HepG2 (cell line): Measurements from ENCODE around the gene MISP3. TPM values are rescaled to one million over a fixed set of nuclear protein-coding genes. Genes with fewer than 3 reads are reported as not detected.

Source experiments
- PAWR ChIP-seq: sonication (generic); formaldehyde crosslinking; IDR thresholded peaks from 2 replicates; pipeline ENCODE4 v1.4.0; 2020; ENCODE audit warnings: missing genetic modification reagents, mild to moderate bottlenecking, borderline replicate concordance
- ZBTB33 ChIP-seq: sonication (generic); formaldehyde crosslinking; IDR thresholded peaks from 2 replicates; pipeline ENCODE4 v1.4.0; 2020; ENCODE audit warnings: missing genetic modification reagents
- ZNF496 ChIP-seq: sonication (generic); formaldehyde crosslinking; IDR thresholded peaks from 2 replicates; pipeline ENCODE4 v1.8.1; 2023; ENCODE audit warnings: mild to moderate bottlenecking, moderate library complexity, missing genetic modification reagents; ENCODE audit not compliant: insufficient replicate concordance
- polyA plus RNA-seq, 8 experiments: library from polyadenylated mRNA; depleted of rRNA in 3 of 8; stranded (reverse) in 7 of 8; unstranded in 1 of 8; fragments of >200 nt; fragmentation: Illumina TruSeq in 4 of 8; extraction: Trizol in 4 of 8; gene quantifications; 2 replicates each; pipeline versions ENCODE4 v1.2.1 to v1.2.3, GENCODE V29; 2011 to 2016; ENCODE audit warnings: low read depth in 4 of 8, missing spikeins in 1 of 8, mixed read lengths in 1 of 8; ENCODE audit not compliant: insufficient read depth in 1 of 8
- total RNA-seq, 5 experiments: library from RNA; depleted of rRNA; stranded (reverse); fragments of >200 nt; fragmentation: Illumina TruSeq; extraction: Trizol; gene quantifications; 2 replicates each; pipeline ENCODE4 v1.2.3, GENCODE V29; 2016; ENCODE audit warnings: low read depth in 1 of 5
- TF ChIP-seq, protein P1 (sequence below): sonication (generic); formaldehyde crosslinking; IDR thresholded peaks from 2 replicates; pipeline ENCODE4 v1.4.0; 2020; ENCODE audit warnings: missing genetic modification reagents
- TF ChIP-seq, protein P2 (sequence below): sonication (generic); formaldehyde crosslinking; IDR thresholded peaks from 2 replicates; pipeline ENCODE4 v1.4.0; 2020; ENCODE audit warnings: missing genetic modification reagents, borderline replicate concordance

MISP3 gene
- total and polyA plus RNA-seq, 2 of the 13 experiments (the other 11 are each of a cell fraction or from before 2014, with no cell fraction given) = 2.5 to 5.4 TPM

- TF ChIP-seq PAWR (CRISPR knock-in tag) (no peak), ZNF496 (CRISPR knock-in tag) (no peak), ZBTB33 (CRISPR knock-in tag) (no peak)
- TF ChIP-seq, protein P1, sequence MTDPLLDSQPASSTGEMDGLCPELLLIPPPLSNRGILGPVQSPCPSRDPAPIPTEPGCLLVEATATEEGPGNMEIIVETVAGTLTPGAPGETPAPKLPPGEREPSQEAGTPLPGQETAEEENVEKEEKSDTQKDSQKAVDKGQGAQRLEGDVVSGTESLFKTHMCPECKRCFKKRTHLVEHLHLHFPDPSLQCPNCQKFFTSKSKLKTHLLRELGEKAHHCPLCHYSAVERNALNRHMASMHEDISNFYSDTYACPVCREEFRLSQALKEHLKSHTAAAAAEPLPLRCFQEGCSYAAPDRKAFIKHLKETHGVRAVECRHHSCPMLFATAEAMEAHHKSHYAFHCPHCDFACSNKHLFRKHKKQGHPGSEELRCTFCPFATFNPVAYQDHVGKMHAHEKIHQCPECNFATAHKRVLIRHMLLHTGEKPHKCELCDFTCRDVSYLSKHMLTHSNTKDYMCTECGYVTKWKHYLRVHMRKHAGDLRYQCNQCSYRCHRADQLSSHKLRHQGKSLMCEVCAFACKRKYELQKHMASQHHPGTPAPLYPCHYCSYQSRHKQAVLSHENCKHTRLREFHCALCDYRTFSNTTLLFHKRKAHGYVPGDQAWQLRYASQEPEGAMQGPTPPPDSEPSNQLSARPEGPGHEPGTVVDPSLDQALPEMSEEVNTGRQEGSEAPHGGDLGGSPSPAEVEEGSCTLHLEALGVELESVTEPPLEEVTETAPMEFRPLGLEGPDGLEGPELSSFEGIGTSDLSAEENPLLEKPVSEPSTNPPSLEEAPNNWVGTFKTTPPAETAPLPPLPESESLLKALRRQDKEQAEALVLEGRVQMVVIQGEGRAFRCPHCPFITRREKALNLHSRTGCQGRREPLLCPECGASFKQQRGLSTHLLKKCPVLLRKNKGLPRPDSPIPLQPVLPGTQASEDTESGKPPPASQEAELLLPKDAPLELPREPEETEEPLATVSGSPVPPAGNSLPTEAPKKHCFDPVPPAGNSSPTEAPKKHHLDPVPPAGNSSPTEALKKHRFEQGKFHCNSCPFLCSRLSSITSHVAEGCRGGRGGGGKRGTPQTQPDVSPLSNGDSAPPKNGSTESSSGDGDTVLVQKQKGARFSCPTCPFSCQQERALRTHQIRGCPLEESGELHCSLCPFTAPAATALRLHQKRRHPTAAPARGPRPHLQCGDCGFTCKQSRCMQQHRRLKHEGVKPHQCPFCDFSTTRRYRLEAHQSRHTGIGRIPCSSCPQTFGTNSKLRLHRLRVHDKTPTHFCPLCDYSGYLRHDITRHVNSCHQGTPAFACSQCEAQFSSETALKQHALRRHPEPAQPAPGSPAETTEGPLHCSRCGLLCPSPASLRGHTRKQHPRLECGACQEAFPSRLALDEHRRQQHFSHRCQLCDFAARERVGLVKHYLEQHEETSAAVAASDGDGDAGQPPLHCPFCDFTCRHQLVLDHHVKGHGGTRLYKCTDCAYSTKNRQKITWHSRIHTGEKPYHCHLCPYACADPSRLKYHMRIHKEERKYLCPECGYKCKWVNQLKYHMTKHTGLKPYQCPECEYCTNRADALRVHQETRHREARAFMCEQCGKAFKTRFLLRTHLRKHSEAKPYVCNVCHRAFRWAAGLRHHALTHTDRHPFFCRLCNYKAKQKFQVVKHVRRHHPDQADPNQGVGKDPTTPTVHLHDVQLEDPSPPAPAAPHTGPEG (CRISPR knock-in tag) = peak; percentile 96
- TF ChIP-seq, protein P2, sequence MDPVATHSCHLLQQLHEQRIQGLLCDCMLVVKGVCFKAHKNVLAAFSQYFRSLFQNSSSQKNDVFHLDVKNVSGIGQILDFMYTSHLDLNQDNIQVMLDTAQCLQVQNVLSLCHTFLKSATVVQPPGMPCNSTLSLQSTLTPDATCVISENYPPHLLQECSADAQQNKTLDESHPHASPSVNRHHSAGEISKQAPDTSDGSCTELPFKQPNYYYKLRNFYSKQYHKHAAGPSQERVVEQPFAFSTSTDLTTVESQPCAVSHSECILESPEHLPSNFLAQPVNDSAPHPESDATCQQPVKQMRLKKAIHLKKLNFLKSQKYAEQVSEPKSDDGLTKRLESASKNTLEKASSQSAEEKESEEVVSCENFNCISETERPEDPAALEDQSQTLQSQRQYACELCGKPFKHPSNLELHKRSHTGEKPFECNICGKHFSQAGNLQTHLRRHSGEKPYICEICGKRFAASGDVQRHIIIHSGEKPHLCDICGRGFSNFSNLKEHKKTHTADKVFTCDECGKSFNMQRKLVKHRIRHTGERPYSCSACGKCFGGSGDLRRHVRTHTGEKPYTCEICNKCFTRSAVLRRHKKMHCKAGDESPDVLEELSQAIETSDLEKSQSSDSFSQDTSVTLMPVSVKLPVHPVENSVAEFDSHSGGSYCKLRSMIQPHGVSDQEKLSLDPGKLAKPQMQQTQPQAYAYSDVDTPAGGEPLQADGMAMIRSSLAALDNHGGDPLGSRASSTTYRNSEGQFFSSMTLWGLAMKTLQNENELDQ (CRISPR knock-in tag) = no peak
- TF ChIP-seq, all 625 proteins: peak for 53
Measured at GRCh38 chr19:14117668-14118164, 45.1 kb downstream of the MISP3 start, which contains the start of gene PRKACA (continued).
